SK-N-SH (cell line): Measurements from ENCODE around the gene MMAB. TPM values are rescaled to one million over a fixed set of nuclear protein-coding genes. Genes with fewer than 3 reads are reported as not detected.
A peak's percentile ranks its signal among the peaks of the same experiment; 100 is the strongest.

Experiments used
- CTCF ChIA-PET: fragments of 300-600, 350-600 bp; formaldehyde crosslinking; extraction: SDS; loops from one replicate; lab custom pipeline; 2021; lab: Yijun Ruan, JAX
- POLR2A ChIA-PET: fragments of 350-600 bp; sonication (Branson Sonifier 250); formaldehyde crosslinking; extraction: SDS; loops from one replicate; lab custom pipeline; 2020; ENCODE audit warnings: antibody characterized with exemption, inconsistent platforms; lab: Yijun Ruan, JAX
- DNase-seq: peaks from one replicate; pipeline ENCODE4 v3.0.0; 2012
- H2AFZ ChIP-seq: fragments of 200-600 bp; sonication (generic); 2 replicates; pipeline ENCODE4 v1.8.1; 2016; ENCODE audit warnings: antibody characterized with exemption, mild to moderate bottlenecking, low read depth
- H3F3A ChIP-seq: fragments of 200-600 bp; sonication (generic); replicated peaks from 2 replicates; pipeline ENCODE3; 2016; ENCODE audit warnings: antibody characterized with exemption, mild to moderate bottlenecking; ENCODE audit not compliant: insufficient read depth
- H3K27ac ChIP-seq, 2 experiments: fragments of 200-500 bp in 1 of 2; fragments of 200-600 bp in 1 of 2; sonication (Bioruptor generic) in 1 of 2; sonication (generic), shearing (Covaris generic) in 1 of 2; 2 replicates each; pipeline versions ENCODE4 v1.5.1 to v1.6.1; 2014 to 2016; ENCODE audit warnings: low read depth in 2 of 2, inconsistent platforms in 1 of 2, low read length in 1 of 2, mild to moderate bottlenecking in 1 of 2, mixed read lengths in 1 of 2
- H3K27me3 ChIP-seq: fragments of 200-600 bp; sonication (generic), shearing (Covaris generic); 2 replicates; pipeline ENCODE4 v1.6.1; 2016; ENCODE audit warnings: mixed run types; ENCODE audit not compliant: insufficient read depth
- H3K36me3 ChIP-seq, 2 experiments: fragments of 200-500 bp in 1 of 2; fragments of 200-600 bp in 1 of 2; sonication (Bioruptor generic) in 1 of 2; sonication (generic) in 1 of 2; replicated peaks in 1 of 2; 2 replicates each; pipeline versions ENCODE3 to v1.5.1; 2014 to 2016; ENCODE audit warnings: low read length in 1 of 2, mild to moderate bottlenecking in 1 of 2; ENCODE audit not compliant: insufficient read depth in 2 of 2, control insufficient read depth in 1 of 2
- H3K4me1 ChIP-seq, 2 experiments: fragments of 200-500 bp in 1 of 2; fragments of 200-600 bp in 1 of 2; sonication (Bioruptor generic) in 1 of 2; sonication (generic), shearing (Covaris generic) in 1 of 2; 2 replicates each; pipeline versions ENCODE4 v1.5.1 to v1.6.1; 2014 to 2016; ENCODE audit warnings: low read depth in 1 of 2, low read length in 1 of 2, mixed run types in 1 of 2; ENCODE audit not compliant: insufficient read depth in 2 of 2, control insufficient read depth in 1 of 2
- H3K4me2 ChIP-seq: fragments of 200-600 bp; sonication (generic), shearing (Covaris generic); 2 replicates; pipeline ENCODE4 v1.6.1; 2017; ENCODE audit warnings: mixed run types
- H3K4me3 ChIP-seq, 2 experiments: fragments of 200-500 bp in 1 of 2; fragments of 200-600 bp in 1 of 2; sonication (Bioruptor generic) in 1 of 2; sonication (generic), shearing (Covaris generic) in 1 of 2; 2 replicates each; pipeline versions ENCODE4 v1.5.1 to v1.8.1; 2014 to 2016; ENCODE audit warnings: low read depth in 2 of 2, inconsistent platforms in 1 of 2, low read length in 1 of 2, mild to moderate bottlenecking in 1 of 2, mixed read lengths in 1 of 2, moderate library complexity in 1 of 2
- H3K79me2 ChIP-seq: fragments of 200-600 bp; sonication (generic); 2 replicates; pipeline ENCODE4 v1.8.1; 2017; ENCODE audit warnings: mild to moderate bottlenecking; ENCODE audit not compliant: insufficient read depth
- H3K9ac ChIP-seq: fragments of 200-600 bp; sonication (generic); 2 replicates; pipeline ENCODE4 v1.6.1; 2017; ENCODE audit warnings: mixed run types
- H3K9me2 ChIP-seq: fragments of 200-600 bp; sonication (generic); 2 replicates; pipeline ENCODE4 v1.6.1; 2017; ENCODE audit warnings: mixed run types
- H3K9me3 ChIP-seq: fragments of 200-600 bp; sonication (generic); 2 replicates; pipeline ENCODE4 v1.6.1; 2017; ENCODE audit warnings: mixed run types, mild to moderate bottlenecking, moderate library complexity
- H4K20me1 ChIP-seq: fragments of 200-600 bp; sonication (generic); 2 replicates; pipeline ENCODE4 v1.6.1; 2017; ENCODE audit warnings: mild to moderate bottlenecking, mixed run types; ENCODE audit not compliant: insufficient read depth
- ELF1 ChIP-seq: IDR thresholded peaks from 2 replicates; pipeline ENCODE4 v1.4.0; 2012
- EP300 ChIP-seq, 2 experiments: IDR thresholded peaks; 2 replicates each; pipeline versions ENCODE4 v1.4.0 to v1.6.1; 2012; ENCODE audit warnings: borderline replicate concordance in 1 of 2, low read depth in 1 of 2, low read length in 1 of 2
- FOXJ3 ChIP-seq: sonication (generic); formaldehyde crosslinking; IDR thresholded peaks from 2 replicates; pipeline ENCODE4 v1.5.1; 2020; ENCODE audit warnings: mild to moderate bottlenecking, missing genetic modification reagents
- FOXM1 ChIP-seq: IDR thresholded peaks from 2 replicates; pipeline ENCODE4 v1.4.0; 2012; ENCODE audit warnings: low read depth, mild to moderate bottlenecking
- GABPA ChIP-seq: IDR thresholded peaks from 2 replicates; pipeline ENCODE4 v1.4.0; 2012; ENCODE audit warnings: low read depth, mild to moderate bottlenecking
- GATA2 ChIP-seq: sonication (generic); formaldehyde crosslinking; IDR thresholded peaks from 2 replicates; pipeline ENCODE4 v1.5.0; 2020; ENCODE audit warnings: mild to moderate bottlenecking, missing genetic modification reagents
- IRF3 ChIP-seq: fragments of 150-350 bp; IDR thresholded peaks from 2 replicates; pipeline ENCODE4 v1.6.1; 2016; ENCODE audit warnings: mild to moderate bottlenecking, low read depth, low read length
- MAX ChIP-seq: IDR thresholded peaks from 2 replicates; pipeline ENCODE4 v1.4.0; 2012; ENCODE audit warnings: low read depth
- NFIC ChIP-seq: IDR thresholded peaks from 2 replicates; pipeline ENCODE4 v1.4.0; 2012; ENCODE audit warnings: borderline replicate concordance
- POLR2AphosphoS5 ChIP-seq: IDR thresholded peaks from 2 replicates; pipeline ENCODE4 v1.6.1; 2012; ENCODE audit warnings: low read depth, low read length
- RAD21 ChIP-seq: IDR thresholded peaks from 2 replicates; pipeline ENCODE4 v1.6.1; 2012; ENCODE audit warnings: mild to moderate bottlenecking, low read length
- RCOR1 ChIP-seq: fragments of 150-350 bp; IDR thresholded peaks from 2 replicates; pipeline ENCODE4 v1.6.1; 2017; ENCODE audit warnings: antibody characterized with exemption, low read length
- REST ChIP-seq: IDR thresholded peaks from 2 replicates; pipeline ENCODE4 v1.6.1; 2012; ENCODE audit warnings: mild to moderate bottlenecking, low read depth, low read length, moderate library complexity
- SMC3 ChIP-seq: IDR thresholded peaks from 2 replicates; pipeline ENCODE4 v1.6.1; 2012; ENCODE audit warnings: low read depth, low read length, improper control_type of control experiment
- TAF1 ChIP-seq: IDR thresholded peaks from 2 replicates; pipeline ENCODE4 v1.6.1; 2012; ENCODE audit warnings: low read depth, mild to moderate bottlenecking, low read length, moderate library complexity, borderline replicate concordance
- TCF12 ChIP-seq: IDR thresholded peaks from 2 replicates; pipeline ENCODE4 v1.4.0; 2012
- TEAD4 ChIP-seq: IDR thresholded peaks from 2 replicates; pipeline ENCODE4 v1.4.0; 2012; ENCODE audit warnings: mild to moderate bottlenecking, borderline replicate concordance; ENCODE audit not compliant: insufficient read depth
- USF1 ChIP-seq: IDR thresholded peaks from 2 replicates; pipeline ENCODE4 v1.4.0; 2012; ENCODE audit warnings: low read depth, borderline replicate concordance
- YY1 ChIP-seq: IDR thresholded peaks from 2 replicates; pipeline ENCODE4 v1.4.0; 2012; ENCODE audit warnings: low read depth, mild to moderate bottlenecking
- ZBTB33 ChIP-seq: IDR thresholded peaks from 2 replicates; pipeline ENCODE4 v1.4.0; 2012; ENCODE audit warnings: low read depth, borderline replicate concordance
- WGBS: methylation state at CpG from one replicate; pipeline ENCODE4 v1.1.6; 2017; ENCODE audit warnings: low lambda C conversion rate; 5-methylcytosine and 5-hydroxymethylcytosine counted together
- polyA plus RNA-seq, 3 experiments: library from polyadenylated mRNA; depleted of rRNA; stranded (reverse); fragments of >200 nt; gene quantifications; 2 replicates each; pipeline ENCODE4 v1.2.3, GENCODE V29; 2012

MMAB gene
- polyA plus RNA-seq, 1 of the 3 experiments (the other 2 are of a cell fraction): 15.9 TPM

- DNase-seq: peak; percentile 51
- no peak overlapping the region for H2AFZ ChIP-seq
- no peaks in the 10 kb centered on the region for H3F3A ChIP-seq
- no peak overlapping the region for H3K4me3 ChIP-seq
- peak overlapping the region in 1 of 2 experiments; percentile 16; a peak in 1 of 4 replicates for H3K27ac ChIP-seq
- H3K4me2 ChIP-seq: no peak overlapping the region
- H3K79me2 ChIP-seq: no peaks in the 10 kb centered on the region
- TF ChIP-seq TEAD4 (no peak), SMC3 (no peak), YY1 (no peak), ZBTB33 (no peak), GATA2 (CRISPR knock-in tag) (no peak), FOXJ3 (CRISPR knock-in tag) (no peak), GABPA (no peak), NFIC (no peak), USF1 (no peak), RAD21 (no peak), FOXM1 (no peak), RCOR1 (no peak), MAX (no peak)
- WGBS: 66% methylated on average over 16 of the region's 16 CpGs
- no peaks in the 10 kb centered on the region for H3K36me3 ChIP-seq
- ChIA-PET POLR2A (interaction anchor here (1.3 kb wide), 1 partner anchor 13 kb away, joined by 3 read pairs; no protein-coding TSS in a partner anchor), CTCF (interaction anchor here (0.8 to 3.4 kb wide), 7 partner anchors 11 to 291 kb away, joined by 3 to 11 read pairs (median 3); no protein-coding TSS in a partner anchor)
- no peaks in the 10 kb centered on the region for H3K9me3 ChIP-seq
- H3K9ac ChIP-seq: no peak overlapping the region
- H3K27me3 ChIP-seq: no peaks in the 10 kb centered on the region
- peaks cover 0 to 26% of the 10 kb centered on the region in 2 experiments; a peak in 1 of 4 replicates for H3K4me1 ChIP-seq
- no peaks in the 10 kb centered on the region for H3K9me2 ChIP-seq
- no peaks in the 10 kb centered on the region for H4K20me1 ChIP-seq
Observed at GRCh38 chr12:109553906-109554500, 19.3 kb downstream of the MMAB start.

GRCh38 chr12:109553483-109553882, 19.8 kb downstream of the MMAB start:
- H3K9ac ChIP-seq: no peak overlapping the region
- H3K4me2 ChIP-seq: no peak overlapping the region
- 86% methylated on average over 7 of the region's 7 CpGs for WGBS
- no peak overlapping the region for H3K27ac ChIP-seq
- H4K20me1 ChIP-seq: no peaks in the 10 kb centered on the region
- H3K27me3 ChIP-seq: no peaks in the 10 kb centered on the region
- no peaks in the 10 kb centered on the region for H3K79me2 ChIP-seq
- H3K9me3 ChIP-seq: no peaks in the 10 kb centered on the region
- ChIA-PET CTCF (interaction anchor here (0.8 to 3.4 kb wide), 6 partner anchors 10 to 292 kb away, joined by 3 to 11 read pairs (median 4); no protein-coding TSS in a partner anchor), POLR2A (interaction anchor here (1.0 kb wide), 1 partner anchor 11 kb away, joined by 3 read pairs; no protein-coding TSS in a partner anchor)
- H3K4me3 ChIP-seq: no peak overlapping the region
- H3K4me1 ChIP-seq: peaks cover 0 to 26% of the 10 kb centered on the region in 2 experiments; a peak in 1 of 4 replicates
- no peak overlapping the region for H2AFZ ChIP-seq
- H3F3A ChIP-seq: no peaks in the 10 kb centered on the region
- H3K36me3 ChIP-seq: no peaks in the 10 kb centered on the region
- H3K9me2 ChIP-seq: no peaks in the 10 kb centered on the region
- no peak for DNase-seq
- TF ChIP-seq REST (no peak), EP300 (IDR thresholded peaks at IDR 0.05; ENCODE audit: borderline replicate concordance in 1 of 2, low read depth in 1 of 2, low read length in 1 of 2) (no peak), IRF3 (no peak), TCF12 (no peak), ELF1 (no peak), TAF1 (no peak), POLR2AphosphoS5 (no peak), MAX (no peak)
